Measurements from ENCODE around the gene RBKS. TPM values are rescaled to one million over a fixed set of nuclear protein-coding genes. Genes with fewer than 3 reads are reported as not detected.

RBKS gene
- total RNA-seq, 1 experiment from 2014 or later: 0.54 TPM

DNA sequence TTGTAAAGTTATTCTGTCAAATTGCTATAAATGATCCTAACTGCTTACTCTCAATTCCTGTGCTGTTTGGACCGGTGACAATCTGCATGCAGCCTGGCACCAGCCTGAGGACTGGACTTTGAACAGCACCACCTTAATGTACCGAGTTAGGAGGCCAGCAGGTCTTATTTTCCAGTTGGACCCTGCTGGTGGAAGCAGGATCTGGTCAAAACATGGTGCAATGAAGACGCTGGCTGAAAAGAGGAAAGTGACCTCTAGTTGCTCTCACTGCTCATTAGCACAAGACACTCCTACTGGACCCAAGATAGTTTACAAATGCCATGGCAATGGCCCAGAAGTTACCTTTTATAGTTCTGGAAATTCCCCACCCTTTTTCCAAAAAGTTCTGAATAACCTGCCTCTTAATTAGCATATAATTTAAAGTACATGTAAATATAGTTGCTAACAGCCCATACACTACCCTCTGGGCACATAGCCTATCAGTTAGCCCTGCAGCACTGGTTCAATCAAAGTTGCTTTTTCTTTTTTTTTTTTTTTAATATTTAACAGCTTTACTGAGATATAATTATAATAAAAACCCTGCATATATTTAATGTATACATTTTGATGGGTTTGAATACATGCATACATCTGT lies 35.8 kb downstream of the RBKS start:
- intact Hi-C loops (cut with micrococcal nuclease; ENCODE audit: unreplicated experiment): no loop called here
- DNase-seq (ENCODE audit: low spot score): no peak
- Histone ChIP-seq H3K36me3 (ENCODE audit: insufficient read depth, low read length, poor library complexity, severe bottlenecking) (no peaks in the 10 kb centered on the region), H3K27ac (ENCODE audit: low read depth, low read length, poor library complexity, severe bottlenecking) (no peak overlapping the region), H3K9me3 (ENCODE audit: low read depth, low read length, poor library complexity, severe bottlenecking) (peaks cover 6% of the 10 kb centered on the region), H3K4me1 (ENCODE audit: insufficient read depth, low read length, poor library complexity, severe bottlenecking) (peaks cover 5% of the 10 kb centered on the region), H3K27me3 (replicated peaks; ENCODE audit: insufficient read depth, low read depth, low read length, poor library complexity) (no peaks in the 10 kb centered on the region), H3K4me3 (ENCODE audit: low read depth, low read length, poor library complexity, severe bottlenecking) (no peak overlapping the region)
- ChIA-PET POLR2A (ENCODE audit: low non-redundant PET) (no interaction called here), CTCF (no interaction called here)
- no peak for TF ChIP-seq EZH2 (IDR thresholded peaks at IDR 0.05; ENCODE audit: borderline replicate concordance, low read depth, low read length, poor library complexity, severe bottlenecking)
- TF ChIP-seq, protein P1, sequence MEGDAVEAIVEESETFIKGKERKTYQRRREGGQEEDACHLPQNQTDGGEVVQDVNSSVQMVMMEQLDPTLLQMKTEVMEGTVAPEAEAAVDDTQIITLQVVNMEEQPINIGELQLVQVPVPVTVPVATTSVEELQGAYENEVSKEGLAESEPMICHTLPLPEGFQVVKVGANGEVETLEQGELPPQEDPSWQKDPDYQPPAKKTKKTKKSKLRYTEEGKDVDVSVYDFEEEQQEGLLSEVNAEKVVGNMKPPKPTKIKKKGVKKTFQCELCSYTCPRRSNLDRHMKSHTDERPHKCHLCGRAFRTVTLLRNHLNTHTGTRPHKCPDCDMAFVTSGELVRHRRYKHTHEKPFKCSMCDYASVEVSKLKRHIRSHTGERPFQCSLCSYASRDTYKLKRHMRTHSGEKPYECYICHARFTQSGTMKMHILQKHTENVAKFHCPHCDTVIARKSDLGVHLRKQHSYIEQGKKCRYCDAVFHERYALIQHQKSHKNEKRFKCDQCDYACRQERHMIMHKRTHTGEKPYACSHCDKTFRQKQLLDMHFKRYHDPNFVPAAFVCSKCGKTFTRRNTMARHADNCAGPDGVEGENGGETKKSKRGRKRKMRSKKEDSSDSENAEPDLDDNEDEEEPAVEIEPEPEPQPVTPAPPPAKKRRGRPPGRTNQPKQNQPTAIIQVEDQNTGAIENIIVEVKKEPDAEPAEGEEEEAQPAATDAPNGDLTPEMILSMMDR (conservative IDR thresholded peaks at IDR 0.05; ENCODE audit: low read depth, low read length): no peak
- no TSS peak for BruUV-seq (replicated peaks)

DNA sequence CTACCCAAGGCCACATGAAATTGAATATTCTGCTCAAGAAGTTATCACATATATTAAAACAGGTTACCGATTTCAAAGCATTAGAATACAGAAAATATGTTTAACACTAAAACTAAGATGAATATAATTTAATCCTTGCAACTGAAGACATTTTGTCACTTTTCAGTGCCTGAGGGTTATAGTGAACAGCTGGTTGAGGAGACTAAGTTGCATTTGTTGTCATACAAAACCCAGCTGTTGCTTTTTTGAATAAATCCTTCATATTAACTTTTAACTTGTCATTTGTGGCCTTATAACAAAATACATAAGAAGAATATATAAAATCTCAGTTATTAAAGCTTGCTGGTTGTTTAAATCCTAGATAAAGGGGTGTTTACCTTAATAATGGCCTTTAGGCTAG lies 37.5 kb downstream of the RBKS start:
- CTCF ChIA-PET: interaction anchor here (0.7 kb wide), 1 partner anchor 1694 kb away, joined by 5 read pairs; no protein-coding TSS in a partner anchor
- no TSS peak for BruUV-seq (replicated peaks)
- Histone ChIP-seq H3K27ac (ENCODE audit: low read depth, low read length, poor library complexity, severe bottlenecking) (no peak overlapping the region), H3K9me3 (ENCODE audit: low read depth, low read length, poor library complexity, severe bottlenecking) (peaks cover 3% of the 10 kb centered on the region), H3K4me1 (ENCODE audit: insufficient read depth, low read length, poor library complexity, severe bottlenecking) (peaks cover 5% of the 10 kb centered on the region), H3K4me3 (ENCODE audit: low read depth, low read length, poor library complexity, severe bottlenecking) (no peak overlapping the region), H3K27me3 (replicated peaks; ENCODE audit: insufficient read depth, low read depth, low read length, poor library complexity) (no peaks in the 10 kb centered on the region), H3K36me3 (ENCODE audit: insufficient read depth, low read length, poor library complexity, severe bottlenecking) (no peaks in the 10 kb centered on the region)
- no peak for TF ChIP-seq EZH2 (IDR thresholded peaks at IDR 0.05; ENCODE audit: borderline replicate concordance, low read depth, low read length, poor library complexity, severe bottlenecking)
- TF ChIP-seq, protein P1 (conservative IDR thresholded peaks at IDR 0.05; ENCODE audit: low read depth, low read length): no peak
- POLR2A ChIA-PET (ENCODE audit: low non-redundant PET): interaction anchor here (0.6 kb wide), 1 partner anchor 1340 kb away, joined by 3 read pairs; no protein-coding TSS in a partner anchor
- intact Hi-C loops (cut with micrococcal nuclease; ENCODE audit: unreplicated experiment): no loop called here
- DNase-seq (ENCODE audit: low spot score): no peak

DNA sequence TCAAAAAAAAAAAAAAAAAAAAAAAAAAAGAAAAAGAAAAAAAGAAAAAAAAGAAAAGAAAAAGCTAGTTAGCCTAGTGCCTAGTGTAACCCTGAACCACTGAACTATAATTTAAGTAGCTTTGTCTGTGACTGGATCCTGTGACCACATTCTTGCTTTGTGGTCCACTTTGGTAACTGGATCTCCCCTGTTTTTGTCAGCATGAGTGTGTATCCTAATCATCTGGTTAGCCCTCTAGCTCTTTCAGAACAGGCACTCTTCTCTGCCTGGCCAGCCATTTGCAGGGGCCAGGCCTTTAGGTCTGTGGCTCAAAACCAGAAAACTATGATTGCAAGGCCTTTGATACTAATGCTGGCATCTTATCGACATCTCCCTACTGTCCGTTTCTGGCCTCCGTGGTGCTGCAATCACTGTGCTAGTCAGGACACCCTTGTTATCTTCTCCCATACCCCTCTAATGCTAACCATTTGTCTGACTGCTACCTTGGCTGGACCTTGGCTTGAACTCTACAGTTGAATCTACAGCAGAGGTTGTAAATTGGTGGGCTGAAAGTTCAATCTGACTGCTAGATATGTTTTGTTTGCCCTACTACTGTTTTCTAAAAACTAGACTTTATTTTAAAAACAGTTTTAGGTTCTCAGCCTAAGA lies 40.5 kb downstream of the RBKS start:
- H3K4me1 ChIP-seq (ENCODE audit: insufficient read depth, low read length, poor library complexity, severe bottlenecking): no peaks in the 10 kb centered on the region
- DNase-seq (ENCODE audit: low spot score): no peak
- POLR2A ChIA-PET (ENCODE audit: low non-redundant PET): no interaction called here
- no peak overlapping the region for H3K4me3 ChIP-seq (ENCODE audit: low read depth, low read length, poor library complexity, severe bottlenecking)
- no peak for TF ChIP-seq EZH2 (IDR thresholded peaks at IDR 0.05; ENCODE audit: borderline replicate concordance, low read depth, low read length, poor library complexity, severe bottlenecking)
- TF ChIP-seq, protein P1 (conservative IDR thresholded peaks at IDR 0.05; ENCODE audit: low read depth, low read length): no peak
- H3K27me3 ChIP-seq (replicated peaks; ENCODE audit: insufficient read depth, low read depth, low read length, poor library complexity): no peaks in the 10 kb centered on the region
- H3K36me3 ChIP-seq (ENCODE audit: insufficient read depth, low read length, poor library complexity, severe bottlenecking): no peaks in the 10 kb centered on the region
- BruUV-seq (replicated peaks): no TSS peak
- no peaks in the 10 kb centered on the region for H3K9me3 ChIP-seq (ENCODE audit: low read depth, low read length, poor library complexity, severe bottlenecking)
- CTCF ChIA-PET: no interaction called here
- H3K27ac ChIP-seq (ENCODE audit: low read depth, low read length, poor library complexity, severe bottlenecking): no peak overlapping the region
- intact Hi-C loops (cut with micrococcal nuclease; ENCODE audit: unreplicated experiment): no loop called here

All from A673 (cell line).